Measurements from ENCODE around the gene LGALS8. TPM values are rescaled to one million over a fixed set of nuclear protein-coding genes. Genes with fewer than 3 reads are reported as not detected.
A peak's percentile ranks its signal among the peaks of the same experiment; 100 is the strongest.
"Not testable (repeated sequence)": the region's sequence is repeated elsewhere in the genome, so short reads cannot be mapped to it uniquely, and the experiment has no call there.

LGALS8 gene
- total RNA-seq, 1 experiment from 2014 or later, result 47.9 TPM

GRCh38 chr1:236502972-236503639 lies 20.7 kb upstream of the LGALS8 start:
- CTCF ChIA-PET, result interaction anchor here (0.7 kb wide), 1 partner anchor 264 kb away, joined by 9 read pairs; no protein-coding TSS in a partner anchor
- Histone ChIP-seq H4K20me1 (ENCODE audit: low read length) (no peaks in the 10 kb centered on the region), H3K4me3 (ENCODE audit: low read length) (peak overlapping the region; percentile 45; the same call in 1 of the 2 replicates), H3K27me3 (ENCODE audit: low read length) (no peaks in the 10 kb centered on the region), H3K36me3 (ENCODE audit: low read depth, low read length) (no peaks in the 10 kb centered on the region), H3K9ac (ENCODE audit: low read length) (peak overlapping the region; percentile 55), H3K27ac (ENCODE audit: low read length) (peak overlapping the region; percentile 86), H3K9me3 (ENCODE audit: low read length) (no peaks in the 10 kb centered on the region), H3K79me2 (ENCODE audit: low read length) (no peaks in the 10 kb centered on the region), H2AFZ (ENCODE audit: low read length) (peak overlapping the region; percentile 30), H3F3A (ENCODE audit: low read length, unreplicated experiment) (no peaks in the 10 kb centered on the region), H3K9me2 (replicated peaks; ENCODE audit: low read length) (no peaks in the 10 kb centered on the region), H3K4me2 (ENCODE audit: low read length) (peak overlapping the region; percentile 73), H3K4me1 (ENCODE audit: insufficient read depth, low read length) (peaks cover 15% of the 10 kb centered on the region)
- peak; percentile 85 for DNase-seq
- no TSS peak for BruUV-seq (replicated peaks)
- POLR2A ChIA-PET (ENCODE audit: unreplicated experiment), result interaction anchor here (0.6 to 1.1 kb wide), 4 partner anchors 14 to 594 kb away, joined by 3 to 13 read pairs (median 3); no protein-coding TSS in a partner anchor
- TF ChIP-seq EZH2phosphoT487 (IDR thresholded peaks at IDR 0.05; ENCODE audit: borderline replicate concordance, low read length) (no peak), CTCF (conservative IDR thresholded peaks at IDR 0.05; ENCODE audit: low read depth, low read length) (no peak)
- ATAC-seq, result peak; percentile 86
- intact Hi-C loops (cut with micrococcal nuclease), result no loop called here

- H3K27ac ChIP-seq (ENCODE audit: low read length); H3K27me3 ChIP-seq (ENCODE audit: low read length); H3K79me2 ChIP-seq (ENCODE audit: low read length); H3K9me3 ChIP-seq (ENCODE audit: low read length); H3K4me3 ChIP-seq (ENCODE audit: low read length); H3F3A ChIP-seq (ENCODE audit: low read length, unreplicated experiment); H3K9ac ChIP-seq (ENCODE audit: low read length); H3K36me3 ChIP-seq (ENCODE audit: low read depth, low read length); POLR2A ChIA-PET (ENCODE audit: unreplicated experiment); DNase-seq; intact Hi-C loops (cut with micrococcal nuclease); H4K20me1 ChIP-seq (ENCODE audit: low read length); BruUV-seq (replicated peaks); H3K9me2 ChIP-seq (replicated peaks; ENCODE audit: low read length); CTCF ChIA-PET; H3K4me2 ChIP-seq (ENCODE audit: low read length); ATAC-seq; H2AFZ ChIP-seq (ENCODE audit: low read length): not testable (repeated sequence)
- peaks cover 15% of the 10 kb centered on the region for H3K4me1 ChIP-seq (ENCODE audit: insufficient read depth, low read length)
Observed at GRCh38 chr1:236504338-236504737, 19.4 kb upstream of the LGALS8 start.

GRCh38 chr1:236507022-236507700 lies 16.6 kb upstream of the LGALS8 start:
- Histone ChIP-seq H4K20me1 (ENCODE audit: low read length) (no peaks in the 10 kb centered on the region), H3K27ac (ENCODE audit: low read length) (no peak overlapping the region), H2AFZ (ENCODE audit: low read length) (no peak overlapping the region), H3K9ac (ENCODE audit: low read length) (no peak overlapping the region), H3K27me3 (ENCODE audit: low read length) (no peaks in the 10 kb centered on the region), H3K9me2 (replicated peaks; ENCODE audit: low read length) (no peaks in the 10 kb centered on the region), H3K4me3 (ENCODE audit: low read length) (no peak overlapping the region), H3K79me2 (ENCODE audit: low read length) (no peaks in the 10 kb centered on the region), H3F3A (ENCODE audit: low read length, unreplicated experiment) (no peaks in the 10 kb centered on the region), H3K36me3 (ENCODE audit: low read depth, low read length) (no peaks in the 10 kb centered on the region), H3K9me3 (ENCODE audit: low read length) (no peaks in the 10 kb centered on the region), H3K4me1 (ENCODE audit: insufficient read depth, low read length) (peaks cover 13% of the 10 kb centered on the region), H3K4me2 (ENCODE audit: low read length) (no peak overlapping the region)
- ATAC-seq (no peak), DNase-seq (no peak)
- intact Hi-C loops (cut with micrococcal nuclease), result no loop called here
- CTCF ChIA-PET, result no interaction called here
- no TSS peak for BruUV-seq (replicated peaks)
- no peak for TF ChIP-seq EZH2 (IDR thresholded peaks at IDR 0.05; ENCODE audit: low read length, unreplicated experiment)
- TF ChIP-seq CTCF (conservative IDR thresholded peaks at IDR 0.05; ENCODE audit: low read depth, low read length), result no peak
- POLR2A ChIA-PET (ENCODE audit: unreplicated experiment), result no interaction called here
